Fibroblast of lung (primary cell): Measurements from ENCODE around the gene PELI3. TPM values are rescaled to one million over a fixed set of nuclear protein-coding genes. Genes with fewer than 3 reads are reported as not detected.
"Not testable (repeated sequence)": the region's sequence is repeated elsewhere in the genome, so short reads cannot be mapped to it uniquely, and the experiment has no call there.

ENCODE experiments used
- DNase-seq, 2 donors: peaks; one replicate each; pipeline versions ENCODE4 v3.0.0 to v3.0.0-alpha.2; 2010; ENCODE audit warnings: low read depth in 2 of 2
- H2AFZ ChIP-seq: 2 replicates; pipeline ENCODE4 v1.5.1; 2012; ENCODE audit warnings: low read length, control low read depth, inconsistent platforms
- H3K27ac ChIP-seq: 2 replicates; pipeline ENCODE4 v1.5.1; 2011; ENCODE audit warnings: low read length, control low read depth; ENCODE audit not compliant: insufficient read depth
- H3K27me3 ChIP-seq: 2 replicates; pipeline ENCODE4 v1.5.1; 2011; ENCODE audit warnings: mild to moderate bottlenecking, low read length; ENCODE audit not compliant: control insufficient read depth, insufficient read depth
- H3K36me3 ChIP-seq: 2 replicates; pipeline ENCODE4 v1.5.1; 2011; ENCODE audit warnings: low read length; ENCODE audit not compliant: control insufficient read depth, insufficient read depth
- H3K4me1 ChIP-seq: 2 replicates; pipeline ENCODE4 v1.5.1; 2011; ENCODE audit warnings: low read length; ENCODE audit not compliant: control insufficient read depth, insufficient read depth; ENCODE audit errors: extremely low read depth
- H3K4me2 ChIP-seq: 2 replicates; pipeline ENCODE4 v1.5.1; 2011; ENCODE audit warnings: low read length, control low read depth; ENCODE audit not compliant: insufficient read depth; ENCODE audit errors: extremely low read depth
- H3K4me3 ChIP-seq, 4 experiments: fragments of 200-600 bp in 1 of 4; sonication (generic) in 1 of 4; replicated peaks in 1 of 4; 2 replicates each; pipeline ENCODE4 v1.5.1; 2011 to 2016; ENCODE audit warnings: low read length in 4 of 4, low read depth in 3 of 4, mild to moderate bottlenecking in 3 of 4, control low read depth in 2 of 4, inconsistent platforms in 1 of 4, mixed read lengths in 1 of 4; ENCODE audit not compliant: insufficient read depth in 1 of 4; ENCODE audit errors: control extremely low read depth in 1 of 4
- H3K79me2 ChIP-seq: 2 replicates; pipeline ENCODE4 v1.5.1; 2012; ENCODE audit warnings: mild to moderate bottlenecking, low read length, inconsistent platforms; ENCODE audit not compliant: control insufficient read depth, insufficient read depth
- H3K9ac ChIP-seq: 2 replicates; pipeline ENCODE4 v1.5.1; 2011; ENCODE audit warnings: mild to moderate bottlenecking, low read length, control low read depth; ENCODE audit not compliant: insufficient read depth
- H3K9me3 ChIP-seq: 2 replicates; pipeline ENCODE4 v1.5.1; 2012; ENCODE audit warnings: low read depth, low read length; ENCODE audit not compliant: control insufficient read depth, insufficient read depth
- H4K20me1 ChIP-seq: 2 replicates; pipeline ENCODE4 v1.5.1; 2011; ENCODE audit warnings: low read length; ENCODE audit not compliant: control insufficient read depth, insufficient read depth; ENCODE audit errors: extremely low read depth
- CTCF ChIP-seq, 2 donors: IDR thresholded peaks in 1 of 2; conservative IDR thresholded peaks in 1 of 2; 1 replicate in 1 of 2; 2 replicates in 1 of 2; pipeline ENCODE4 v1.5.1; 2011 to 2012; ENCODE audit warnings: low read length in 2 of 2, control low read depth in 1 of 2, inconsistent platforms in 1 of 2, low read depth in 1 of 2, mild to moderate bottlenecking in 1 of 2
- EZH2 ChIP-seq: IDR thresholded peaks from 2 replicates; pipeline ENCODE4 v1.5.1; 2012; ENCODE audit warnings: low read length, control low read depth, mild to moderate bottlenecking; ENCODE audit errors: missing control alignments
- polyA plus RNA-seq, 2 donors: library from polyadenylated mRNA; depleted of rRNA in 1 of 2; stranded (reverse) in 1 of 2; unstranded in 1 of 2; fragments of >200 nt; gene quantifications; 2 replicates each; pipeline ENCODE4 v1.2.1, GENCODE V29; 2011 to 2012; ENCODE audit warnings: missing spikeins in 1 of 2
- total RNA-seq: library from RNA; depleted of rRNA; stranded (reverse); fragments of >200 nt; gene quantifications from 2 replicates; pipeline ENCODE4 v1.2.1, GENCODE V29; 2014

Gene PELI3
- total and polyA plus RNA-seq, 2 donors (not counting 1 experiment from before 2014, with no cell fraction given): 5.0 to 20.3 TPM

DNA sequence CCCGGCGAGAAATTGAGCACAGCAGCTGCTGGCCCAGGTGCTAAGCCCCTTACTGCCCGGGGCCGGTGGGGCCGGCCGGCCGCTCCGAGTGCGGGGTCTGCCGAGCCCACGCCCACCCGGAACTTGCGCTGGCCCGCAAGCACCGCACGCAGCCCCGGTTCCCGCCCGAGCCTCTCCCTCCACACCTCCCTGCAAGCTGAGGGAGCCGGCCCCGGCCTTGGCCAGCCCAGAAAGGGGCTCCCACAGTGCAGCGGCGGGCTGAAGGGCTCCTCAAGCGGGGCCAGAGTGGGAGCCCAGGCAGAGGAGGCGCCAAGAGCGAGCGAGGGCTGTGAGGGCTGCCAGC, 25.8 kb upstream of the PELI3 start:
- H3K9ac ChIP-seq, H2AFZ ChIP-seq, H3K4me3 ChIP-seq, H3K79me2 ChIP-seq, H4K20me1 ChIP-seq, H3K4me1 ChIP-seq, H3K27ac ChIP-seq, H3K9me3 ChIP-seq, H3K27me3 ChIP-seq, DNase-seq, H3K4me2 ChIP-seq: not testable (repeated sequence)
- H3K36me3 ChIP-seq: peaks cover 10% of the 10 kb centered on the region

- no peaks in the 10 kb centered on the region for H3K36me3 ChIP-seq
- H3K9ac ChIP-seq: no peak overlapping the region
- DNase-seq: peak; percentile 60 to 79
- H3K4me2 ChIP-seq: no peak overlapping the region
- no peaks in the 10 kb centered on the region for H4K20me1 ChIP-seq
- H3K9me3 ChIP-seq: no peaks in the 10 kb centered on the region
- H2AFZ ChIP-seq: no peak overlapping the region
- H3K27me3 ChIP-seq: peaks cover 6% of the 10 kb centered on the region
- H3K4me3 ChIP-seq: no peak overlapping the region
- H3K27ac ChIP-seq: no peak overlapping the region
- no peaks in the 10 kb centered on the region for H3K4me1 ChIP-seq
- no peak for TF ChIP-seq EZH2
- no peaks in the 10 kb centered on the region for H3K79me2 ChIP-seq
These were observed 23.1 kb upstream of the PELI3 start for GRCh38 chr11:66443602-66444001.

DNA sequence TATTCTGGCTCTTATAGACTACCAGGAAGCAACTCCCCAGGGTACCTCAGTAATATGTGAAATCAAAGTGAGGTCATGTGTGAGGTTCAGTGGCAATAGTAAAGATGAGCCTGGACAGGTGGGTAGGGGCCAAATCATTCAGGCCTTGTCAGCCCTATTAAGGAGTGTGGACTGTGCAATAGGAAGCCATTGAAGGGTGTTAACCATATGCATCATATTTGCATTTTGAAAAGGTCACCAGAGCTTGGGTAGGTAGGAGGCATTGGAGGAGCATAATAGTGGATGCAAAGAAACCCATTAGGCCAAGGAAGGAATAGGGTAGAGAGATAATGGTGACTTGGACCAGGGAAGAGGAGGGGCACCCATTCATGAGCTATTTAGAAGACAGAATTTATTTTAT, 19.7 kb upstream of the PELI3 start:
- Histone ChIP-seq H4K20me1 (no peaks in the 10 kb centered on the region), H3K36me3 (no peaks in the 10 kb centered on the region), H3K4me2 (no peak overlapping the region), H3K27ac (no peak overlapping the region), H3K79me2 (no peaks in the 10 kb centered on the region), H2AFZ (no peak overlapping the region), H3K4me3 (no peak overlapping the region), H3K4me1 (no peaks in the 10 kb centered on the region), H3K9me3 (no peaks in the 10 kb centered on the region), H3K9ac (no peak overlapping the region), H3K27me3 (peaks cover 20% of the 10 kb centered on the region)
- TF ChIP-seq EZH2 (no peak), CTCF (conservative IDR thresholded peaks at IDR 0.05 in 1 of 2, IDR thresholded peaks at IDR 0.05 in 1 of 2; ENCODE audit: low read depth in 1 of 2, low read length in 2 of 2) (no peak)
- DNase-seq: no peak

DNA sequence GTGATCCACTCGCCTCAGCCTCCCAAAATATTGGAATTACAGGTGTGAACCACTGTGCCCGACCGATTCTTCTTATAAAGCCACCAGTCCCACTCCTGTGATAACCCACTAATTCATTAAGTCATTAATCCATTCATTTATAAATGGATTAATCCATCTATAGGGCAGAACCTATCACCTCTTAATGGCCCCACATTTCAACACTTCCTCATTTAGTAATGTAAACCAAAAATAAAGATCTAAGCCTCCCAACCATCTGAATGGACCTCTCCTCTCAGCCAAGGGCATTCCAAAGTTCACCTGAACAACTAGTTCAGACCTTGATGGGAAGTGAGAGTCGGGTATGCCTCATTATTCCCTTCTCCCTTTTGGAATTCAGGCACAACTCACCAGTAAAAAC, 18.2 kb upstream of the PELI3 start:
- H3K9ac ChIP-seq: no peak overlapping the region
- DNase-seq: no peak
- peaks cover 24% of the 10 kb centered on the region for H3K27me3 ChIP-seq
- no peak overlapping the region for H3K27ac ChIP-seq
- H4K20me1 ChIP-seq: no peaks in the 10 kb centered on the region
- TF ChIP-seq CTCF (conservative IDR thresholded peaks at IDR 0.05 in 1 of 2, IDR thresholded peaks at IDR 0.05 in 1 of 2; ENCODE audit: low read depth in 1 of 2, low read length in 2 of 2): no peak
- no peak for TF ChIP-seq EZH2
- H3K9me3 ChIP-seq: no peaks in the 10 kb centered on the region
- no peaks in the 10 kb centered on the region for H3K4me1 ChIP-seq
- H3K4me2 ChIP-seq: no peak overlapping the region
- H3K36me3 ChIP-seq: no peaks in the 10 kb centered on the region
- H3K79me2 ChIP-seq: no peaks in the 10 kb centered on the region
- no peak overlapping the region for H2AFZ ChIP-seq
- H3K4me3 ChIP-seq: no peak overlapping the region
